ENCODE measurements around the gene SDC4.

Gene SDC4, protein sequence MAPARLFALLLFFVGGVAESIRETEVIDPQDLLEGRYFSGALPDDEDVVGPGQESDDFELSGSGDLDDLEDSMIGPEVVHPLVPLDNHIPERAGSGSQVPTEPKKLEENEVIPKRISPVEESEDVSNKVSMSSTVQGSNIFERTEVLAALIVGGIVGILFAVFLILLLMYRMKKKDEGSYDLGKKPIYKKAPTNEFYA

DNA sequence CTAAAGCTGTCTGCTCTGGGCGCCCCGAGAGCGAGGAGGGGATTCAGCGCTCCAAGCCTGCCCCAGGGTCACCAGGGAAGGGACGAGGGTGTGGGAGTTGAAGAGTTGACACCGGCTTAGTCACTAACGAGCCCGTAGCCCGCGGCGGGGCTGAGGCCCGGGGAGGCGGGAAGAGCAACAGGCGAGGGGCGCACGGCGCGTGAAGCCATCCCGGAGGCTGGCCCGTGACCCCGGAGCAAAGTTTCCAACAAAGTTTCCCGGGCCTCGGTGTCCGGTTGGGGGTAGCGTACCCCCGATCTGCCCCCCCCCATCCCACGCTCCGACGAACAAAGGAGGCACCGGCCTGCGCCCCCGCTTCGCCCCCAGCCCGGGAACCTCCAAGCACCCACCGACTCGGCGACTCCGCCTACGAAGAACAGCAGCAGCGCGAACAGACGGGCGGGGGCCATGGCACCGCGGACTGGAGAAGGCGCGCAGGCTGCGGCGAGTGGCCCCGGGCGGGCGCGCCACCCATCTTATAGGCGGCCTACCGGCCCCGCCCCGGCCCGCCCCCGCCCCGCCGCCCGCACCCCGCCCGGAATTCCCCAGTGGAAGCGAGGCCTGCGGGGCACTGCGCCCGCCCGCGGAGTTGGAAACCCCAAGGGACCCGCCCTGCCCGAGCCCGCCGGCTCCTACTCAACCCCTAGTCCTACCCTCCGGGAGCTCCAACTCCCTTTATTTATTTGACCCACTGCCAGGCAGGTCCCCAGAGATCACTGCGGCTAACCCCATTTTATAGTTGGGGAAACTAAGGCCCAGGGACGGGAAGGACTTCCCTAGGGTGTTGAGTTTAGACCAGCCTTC is at the start of gene SDC4:
Gene SDC4, minus strand, starts transcription at position 489 of the 843 bp plus-strand sequence. Its CDS starts 40 bp downstream, at position 449.
- Histone ChIP-seq H3K4me1 (ENCODE audit: control insufficient read depth, insufficient read depth, low read length) (peaks cover 21% of the 10 kb centered on the region), H3K9me3 (ENCODE audit: control insufficient read depth, insufficient read depth, low read depth, low read length) (no peaks in the 10 kb centered on the region), H3K36me3 (ENCODE audit: control insufficient read depth in 2 of 2, insufficient read depth in 1 of 2, low read length in 2 of 2) (no peaks in the 10 kb centered on the region), H3K4me3 (ENCODE audit: low read depth, low read length) (peak within 1 kb of the TSS; percentile 52), H3K27ac (ENCODE audit: extremely low read depth, low read depth, low read length) (peak within 1 kb of the TSS; percentile 45; the same call in 1 of the 2 replicates)
- ChIA-PET CTCF (interaction anchor here (0.6 to 2.5 kb wide), 10 partner anchors 11 to 690 kb away, joined by 3 to 11 read pairs (median 4); partner anchors contain the start of gene SYS1), POLR2A (interaction anchor here (0.7 to 3.5 kb wide), 13 partner anchors 8 to 463 kb away, joined by 3 to 31 read pairs (median 4); partner anchors contain the start of genes PIGT, SYS1 and YWHAB)
- TF ChIP-seq ZBTB8A (tag by site-specific recombination; IDR thresholded peaks at IDR 0.05) (peak; percentile 82), OSR2 (tag by site-specific recombination; IDR thresholded peaks at IDR 0.05) (no peak), ZNF433 (tag by site-specific recombination; IDR thresholded peaks at IDR 0.05; ENCODE audit: low read depth) (no peak), KLF8 (tag by site-specific recombination; IDR thresholded peaks at IDR 0.05) (peak; percentile 79), ZNF830 (tag by site-specific recombination; IDR thresholded peaks at IDR 0.05; ENCODE audit: low read depth) (no peak), ZNF571 (tag by site-specific recombination; IDR thresholded peaks at IDR 0.05) (no peak), YY2 (tag by site-specific recombination; IDR thresholded peaks at IDR 0.05) (no peak), ZNF114 (tag by site-specific recombination; IDR thresholded peaks at IDR 0.05) (no peak), OVOL3 (tag by site-specific recombination; IDR thresholded peaks at IDR 0.05) (no peak), ZNF391 (tag by site-specific recombination; IDR thresholded peaks at IDR 0.05; ENCODE audit: borderline replicate concordance, low read depth) (peak; percentile 69), ZEB2 (tag by site-specific recombination; IDR thresholded peaks at IDR 0.05) (peak; percentile 45; the same call in 1 of the 2 replicates), SCRT2 (tag by site-specific recombination; IDR thresholded peaks at IDR 0.05) (peak; percentile 98), ZNF560 (tag by site-specific recombination; IDR thresholded peaks at IDR 0.05; ENCODE audit: borderline replicate concordance) (no peak), KLF10 (tag by site-specific recombination; IDR thresholded peaks at IDR 0.05) (peak; percentile 57; the same call in 1 of the 2 replicates), ZNF335 (tag by site-specific recombination; conservative IDR thresholded peaks at IDR 0.05) (peak; percentile 77), GLIS2 (tag by site-specific recombination; IDR thresholded peaks at IDR 0.05) (peak; percentile 58), ZNF768 (tag by site-specific recombination; IDR thresholded peaks at IDR 0.05) (no peak), ZNF664 (tag by site-specific recombination; IDR thresholded peaks at IDR 0.05) (no peak), ZNF548 (tag by site-specific recombination; IDR thresholded peaks at IDR 0.05) (no peak), ZNF585B (tag by site-specific recombination; IDR thresholded peaks at IDR 0.05) (no peak)
- TF ChIP-seq, protein P1, sequence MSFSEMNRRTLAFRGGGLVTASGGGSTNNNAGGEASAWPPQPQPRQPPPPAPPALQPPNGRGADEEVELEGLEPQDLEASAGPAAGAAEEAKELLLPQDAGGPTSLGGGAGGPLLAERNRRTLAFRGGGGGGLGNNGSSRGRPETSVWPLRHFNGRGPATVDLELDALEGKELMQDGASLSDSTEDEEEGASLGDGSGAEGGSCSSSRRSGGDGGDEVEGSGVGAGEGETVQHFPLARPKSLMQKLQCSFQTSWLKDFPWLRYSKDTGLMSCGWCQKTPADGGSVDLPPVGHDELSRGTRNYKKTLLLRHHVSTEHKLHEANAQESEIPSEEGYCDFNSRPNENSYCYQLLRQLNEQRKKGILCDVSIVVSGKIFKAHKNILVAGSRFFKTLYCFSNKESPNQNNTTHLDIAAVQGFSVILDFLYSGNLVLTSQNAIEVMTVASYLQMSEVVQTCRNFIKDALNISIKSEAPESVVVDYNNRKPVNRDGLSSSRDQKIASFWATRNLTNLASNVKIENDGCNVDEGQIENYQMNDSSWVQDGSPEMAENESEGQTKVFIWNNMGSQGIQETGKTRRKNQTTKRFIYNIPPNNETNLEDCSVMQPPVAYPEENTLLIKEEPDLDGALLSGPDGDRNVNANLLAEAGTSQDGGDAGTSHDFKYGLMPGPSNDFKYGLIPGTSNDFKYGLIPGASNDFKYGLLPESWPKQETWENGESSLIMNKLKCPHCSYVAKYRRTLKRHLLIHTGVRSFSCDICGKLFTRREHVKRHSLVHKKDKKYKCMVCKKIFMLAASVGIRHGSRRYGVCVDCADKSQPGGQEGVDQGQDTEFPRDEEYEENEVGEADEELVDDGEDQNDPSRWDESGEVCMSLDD (tag by site-specific recombination; IDR thresholded peaks at IDR 0.05): peak; percentile 90
- TF ChIP-seq, protein P2, sequence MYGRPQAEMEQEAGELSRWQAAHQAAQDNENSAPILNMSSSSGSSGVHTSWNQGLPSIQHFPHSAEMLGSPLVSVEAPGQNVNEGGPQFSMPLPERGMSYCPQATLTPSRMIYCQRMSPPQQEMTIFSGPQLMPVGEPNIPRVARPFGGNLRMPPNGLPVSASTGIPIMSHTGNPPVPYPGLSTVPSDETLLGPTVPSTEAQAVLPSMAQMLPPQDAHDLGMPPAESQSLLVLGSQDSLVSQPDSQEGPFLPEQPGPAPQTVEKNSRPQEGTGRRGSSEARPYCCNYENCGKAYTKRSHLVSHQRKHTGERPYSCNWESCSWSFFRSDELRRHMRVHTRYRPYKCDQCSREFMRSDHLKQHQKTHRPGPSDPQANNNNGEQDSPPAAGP (tag by site-specific recombination; IDR thresholded peaks at IDR 0.05): peak; percentile 84
- TF ChIP-seq, protein P3, sequence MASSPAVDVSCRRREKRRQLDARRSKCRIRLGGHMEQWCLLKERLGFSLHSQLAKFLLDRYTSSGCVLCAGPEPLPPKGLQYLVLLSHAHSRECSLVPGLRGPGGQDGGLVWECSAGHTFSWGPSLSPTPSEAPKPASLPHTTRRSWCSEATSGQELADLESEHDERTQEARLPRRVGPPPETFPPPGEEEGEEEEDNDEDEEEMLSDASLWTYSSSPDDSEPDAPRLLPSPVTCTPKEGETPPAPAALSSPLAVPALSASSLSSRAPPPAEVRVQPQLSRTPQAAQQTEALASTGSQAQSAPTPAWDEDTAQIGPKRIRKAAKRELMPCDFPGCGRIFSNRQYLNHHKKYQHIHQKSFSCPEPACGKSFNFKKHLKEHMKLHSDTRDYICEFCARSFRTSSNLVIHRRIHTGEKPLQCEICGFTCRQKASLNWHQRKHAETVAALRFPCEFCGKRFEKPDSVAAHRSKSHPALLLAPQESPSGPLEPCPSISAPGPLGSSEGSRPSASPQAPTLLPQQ (tag by site-specific recombination; IDR thresholded peaks at IDR 0.05): peak; percentile 35; the same call in 1 of the 2 replicates
- TF ChIP-seq, protein P4, sequence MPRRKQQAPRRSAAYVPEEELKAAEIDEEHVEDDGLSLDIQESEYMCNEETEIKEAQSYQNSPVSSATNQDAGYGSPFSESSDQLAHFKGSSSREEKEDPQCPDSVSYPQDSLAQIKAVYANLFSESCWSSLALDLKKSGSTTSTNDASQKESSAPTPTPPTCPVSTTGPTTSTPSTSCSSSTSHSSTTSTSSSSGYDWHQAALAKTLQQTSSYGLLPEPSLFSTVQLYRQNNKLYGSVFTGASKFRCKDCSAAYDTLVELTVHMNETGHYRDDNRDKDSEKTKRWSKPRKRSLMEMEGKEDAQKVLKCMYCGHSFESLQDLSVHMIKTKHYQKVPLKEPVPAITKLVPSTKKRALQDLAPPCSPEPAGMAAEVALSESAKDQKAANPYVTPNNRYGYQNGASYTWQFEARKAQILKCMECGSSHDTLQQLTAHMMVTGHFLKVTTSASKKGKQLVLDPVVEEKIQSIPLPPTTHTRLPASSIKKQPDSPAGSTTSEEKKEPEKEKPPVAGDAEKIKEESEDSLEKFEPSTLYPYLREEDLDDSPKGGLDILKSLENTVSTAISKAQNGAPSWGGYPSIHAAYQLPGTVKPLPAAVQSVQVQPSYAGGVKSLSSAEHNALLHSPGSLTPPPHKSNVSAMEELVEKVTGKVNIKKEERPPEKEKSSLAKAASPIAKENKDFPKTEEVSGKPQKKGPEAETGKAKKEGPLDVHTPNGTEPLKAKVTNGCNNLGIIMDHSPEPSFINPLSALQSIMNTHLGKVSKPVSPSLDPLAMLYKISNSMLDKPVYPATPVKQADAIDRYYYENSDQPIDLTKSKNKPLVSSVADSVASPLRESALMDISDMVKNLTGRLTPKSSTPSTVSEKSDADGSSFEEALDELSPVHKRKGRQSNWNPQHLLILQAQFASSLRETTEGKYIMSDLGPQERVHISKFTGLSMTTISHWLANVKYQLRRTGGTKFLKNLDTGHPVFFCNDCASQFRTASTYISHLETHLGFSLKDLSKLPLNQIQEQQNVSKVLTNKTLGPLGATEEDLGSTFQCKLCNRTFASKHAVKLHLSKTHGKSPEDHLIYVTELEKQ (tag by site-specific recombination; IDR thresholded peaks at IDR 0.05; ENCODE audit: borderline replicate concordance): no peak
- TF ChIP-seq, protein P5, sequence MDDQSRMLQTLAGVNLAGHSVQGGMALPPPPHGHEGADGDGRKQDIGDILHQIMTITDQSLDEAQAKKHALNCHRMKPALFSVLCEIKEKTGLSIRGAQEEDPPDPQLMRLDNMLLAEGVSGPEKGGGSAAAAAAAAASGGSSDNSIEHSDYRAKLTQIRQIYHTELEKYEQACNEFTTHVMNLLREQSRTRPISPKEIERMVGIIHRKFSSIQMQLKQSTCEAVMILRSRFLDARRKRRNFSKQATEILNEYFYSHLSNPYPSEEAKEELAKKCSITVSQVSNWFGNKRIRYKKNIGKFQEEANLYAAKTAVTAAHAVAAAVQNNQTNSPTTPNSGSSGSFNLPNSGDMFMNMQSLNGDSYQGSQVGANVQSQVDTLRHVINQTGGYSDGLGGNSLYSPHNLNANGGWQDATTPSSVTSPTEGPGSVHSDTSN (CRISPR knock-in tag; IDR thresholded peaks at IDR 0.05): no peak
- TF ChIP-seq, protein P6, sequence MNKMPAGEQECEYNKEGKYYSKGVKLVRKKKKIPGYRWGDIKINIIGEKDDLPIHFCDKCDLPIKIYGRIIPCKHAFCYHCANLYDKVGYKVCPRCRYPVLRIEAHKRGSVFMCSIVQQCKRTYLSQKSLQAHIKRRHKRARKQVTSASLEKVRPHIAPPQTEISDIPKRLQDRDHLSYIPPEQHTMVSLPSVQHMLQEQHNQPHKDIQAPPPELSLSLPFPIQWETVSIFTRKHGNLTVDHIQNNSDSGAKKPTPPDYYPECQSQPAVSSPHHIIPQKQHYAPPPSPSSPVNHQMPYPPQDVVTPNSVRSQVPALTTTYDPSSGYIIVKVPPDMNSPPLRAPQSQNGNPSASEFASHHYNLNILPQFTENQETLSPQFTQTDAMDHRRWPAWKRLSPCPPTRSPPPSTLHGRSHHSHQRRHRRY (tag by site-specific recombination; IDR thresholded peaks at IDR 0.05): no peak

All from HEK293 (cell line).